Measurements from ENCODE around the gene PPP1R9B.

PPP1R9B gene

DNA sequence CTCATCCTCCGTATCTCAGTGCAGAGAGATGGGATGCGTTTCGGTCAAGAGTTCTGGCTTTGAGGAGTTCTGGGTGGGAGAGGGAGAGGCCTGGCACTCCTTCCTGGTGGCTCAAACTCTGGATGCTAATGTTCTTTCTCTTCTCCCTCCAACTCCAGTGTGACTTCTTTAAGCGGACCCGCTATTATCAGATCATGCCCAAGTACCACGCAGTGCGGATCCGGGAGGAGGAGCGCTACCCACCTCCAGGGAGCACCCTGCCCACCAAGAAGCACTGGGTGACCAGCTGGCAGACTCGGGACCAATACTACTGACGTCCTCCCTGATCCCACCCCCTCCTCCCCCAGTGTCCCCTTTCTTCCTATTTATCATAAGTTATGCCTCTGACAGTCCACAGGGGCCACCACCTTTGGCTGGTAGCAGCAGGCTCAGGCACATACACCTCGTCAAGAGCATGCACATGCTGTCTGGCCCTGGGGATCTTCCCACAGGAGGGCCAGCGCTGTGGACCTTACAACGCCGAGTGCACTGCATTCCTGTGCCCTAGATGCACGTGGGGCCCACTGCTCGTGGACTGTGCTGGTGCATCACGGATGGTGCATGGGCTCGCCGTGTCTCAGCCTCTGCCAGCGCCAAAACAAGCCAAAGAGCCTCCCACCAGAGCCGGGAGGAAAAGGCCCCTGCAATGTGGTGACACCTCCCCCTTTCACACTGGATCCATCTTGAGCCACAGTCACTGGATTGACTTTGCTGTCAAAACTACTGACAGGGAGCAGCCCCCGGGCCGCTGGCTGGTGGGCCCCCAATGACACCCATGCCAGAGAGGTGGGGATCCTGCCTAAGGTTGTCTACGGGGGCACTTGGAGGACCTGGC lies 61.3 kb downstream of the PPP1R9B start:
- no peak for DNase-seq

GRCh38 chr17:50087912-50088405 lies 62.5 kb downstream of the PPP1R9B start:
- no peak for DNase-seq

GRCh38 chr17:50087246-50087911 lies 63.1 kb downstream of the PPP1R9B start:
- peak; percentile 71 for DNase-seq
